HG03460 (cell line): ENCODE results near the gene PTPRN2.

Source experiments
- ATAC-seq: cut with Tn5 transposase; IDR thresholded peaks from one replicate; pipeline ENCODE4 v1.9.1; 2021; ENCODE audit not compliant: unreplicated experiment

The PTPRN2 gene

GRCh38 chr7:157547611-157548010 lies 1040.0 kb downstream of the PTPRN2 start:
- ATAC-seq, result no peak

GRCh38 chr7:157547102-157547501 lies 1040.5 kb downstream of the PTPRN2 start:
- ATAC-seq, result no peak

- ATAC-seq, result no peak
Observed at GRCh38 chr7:157545681-157546060, 1042.0 kb downstream of the PTPRN2 start.

- ATAC-seq, result no peak
Observed at GRCh38 chr7:157544980-157545680, 1042.5 kb downstream of the PTPRN2 start.

- no peak for ATAC-seq
Observed at GRCh38 chr7:157544226-157544625, 1043.4 kb downstream of the PTPRN2 start.

- no peak for ATAC-seq
Observed at GRCh38 chr7:157543791-157544190, 1043.8 kb downstream of the PTPRN2 start.

- ATAC-seq, result no peak
Observed at GRCh38 chr7:157543276-157543675, 1044.3 kb downstream of the PTPRN2 start.

- no peak for ATAC-seq
Observed at GRCh38 chr7:157542068-157543021, 1045.3 kb downstream of the PTPRN2 start.

GRCh38 chr7:157541295-157542067 lies 1046.1 kb downstream of the PTPRN2 start:
- no peak for ATAC-seq

- ATAC-seq, result no peak
Observed at GRCh38 chr7:157540606-157541294, 1046.9 kb downstream of the PTPRN2 start.

- no peak for ATAC-seq
Observed at GRCh38 chr7:157540020-157540419, 1047.6 kb downstream of the PTPRN2 start.

GRCh38 chr7:157539521-157539920 lies 1048.1 kb downstream of the PTPRN2 start:
- no peak for ATAC-seq

GRCh38 chr7:157538735-157539134 lies 1048.9 kb downstream of the PTPRN2 start:
- ATAC-seq, result no peak

GRCh38 chr7:157538321-157538720 lies 1049.3 kb downstream of the PTPRN2 start:
- ATAC-seq, result no peak

GRCh38 chr7:157537056-157537455 lies 1050.6 kb downstream of the PTPRN2 start:
- no peak for ATAC-seq

- ATAC-seq, result no peak
Observed at GRCh38 chr7:157532068-157532467, 1055.6 kb downstream of the PTPRN2 start.

GRCh38 chr7:157529768-157530560 lies 1057.7 kb downstream of the PTPRN2 start:
- ATAC-seq, result no peak

GRCh38 chr7:157528785-157529341 lies 1058.8 kb downstream of the PTPRN2 start:
- no peak for ATAC-seq

- no peak for ATAC-seq
Observed at GRCh38 chr7:157527686-157528085, 1059.9 kb downstream of the PTPRN2 start.
